ENCODE results near the gene FOXF1.
A peak's percentile ranks its signal among the peaks of the same experiment; 100 is the strongest.

FOXF1 gene

GRCh38 chr16:86549893-86550190, 39.5 kb downstream of the FOXF1 start:
- Histone ChIP-seq H3K9me3 (ENCODE audit: control extremely low read depth in 1 of 5, control insufficient read depth in 4 of 5, insufficient read depth in 2 of 5, low read depth in 1 of 5, low read length in 4 of 5) (no peaks in the 10 kb centered on the region), H3K4me1 (ENCODE audit: control extremely low read depth in 1 of 4, control insufficient read depth in 4 of 4, insufficient read depth in 4 of 4, low read length in 3 of 4) (peaks cover 3 to 9% (median 7%) of the 10 kb centered on the region in 4 experiments), H3K27me3 (replicated peaks in 2 of 5; ENCODE audit: control insufficient read depth in 4 of 5, insufficient read depth in 5 of 5, low read length in 4 of 5) (no peaks in the 10 kb centered on the region), H3K27ac (ENCODE audit: insufficient read depth in 1 of 2, low read depth in 1 of 2, low read length in 2 of 2, poor library complexity in 1 of 2, severe bottlenecking in 2 of 2) (no peak overlapping the region), H3K36me3 (ENCODE audit: control insufficient read depth in 4 of 4, insufficient read depth in 4 of 4, low read length in 3 of 4) (peaks cover 7 to 53% (median 36%) of the 10 kb centered on the region in 4 experiments), H3K4me3 (ENCODE audit: control insufficient read depth in 1 of 7, extremely low read depth in 1 of 7, insufficient read depth in 4 of 7, low read depth in 2 of 7, low read length in 6 of 7) (no peak overlapping the region)
- CTCF ChIA-PET, result interaction anchor here (1.1 kb wide), 1 partner anchor 514 kb away, joined by 5 read pairs; no protein-coding TSS in a partner anchor
- DNase-seq, result no peak
- POLR2A ChIA-PET, result no interaction called here
- WGBS (ENCODE audit: insufficient coverage), result 97% methylated on average over 7 of the region's 7 CpGs

DNA sequence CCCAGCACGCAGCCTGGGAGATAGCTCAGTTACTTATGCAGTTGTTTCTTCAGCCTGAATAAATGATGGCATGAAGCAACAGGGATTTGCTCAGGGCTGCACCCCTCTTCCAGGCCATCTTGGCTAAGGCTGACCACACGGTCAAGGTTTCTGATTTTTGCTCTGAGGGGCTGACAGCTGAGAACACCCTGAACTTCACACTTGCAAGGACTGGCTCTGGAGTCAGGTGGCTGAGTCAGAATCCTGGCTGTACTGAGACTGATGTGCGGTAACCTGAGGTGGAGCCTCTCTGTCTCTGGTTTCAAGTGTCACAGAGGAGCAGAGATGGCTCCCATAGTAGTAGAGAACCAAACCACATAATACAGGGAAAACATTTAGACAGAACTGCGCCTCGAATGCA, 40.0 kb downstream of the FOXF1 start:
- no peak overlapping the region for H3K4me3 ChIP-seq (ENCODE audit: control insufficient read depth in 1 of 7, extremely low read depth in 1 of 7, insufficient read depth in 4 of 7, low read depth in 2 of 7, low read length in 6 of 7)
- POLR2A ChIA-PET, result no interaction called here
- CTCF ChIA-PET, result interaction anchor here (1.1 kb wide), 1 partner anchor 513 kb away, joined by 5 read pairs; no protein-coding TSS in a partner anchor
- peaks cover 7 to 49% (median 35%) of the 10 kb centered on the region in 4 experiments for H3K36me3 ChIP-seq (ENCODE audit: control insufficient read depth in 4 of 4, insufficient read depth in 4 of 4, low read length in 3 of 4)
- H3K27me3 ChIP-seq (replicated peaks in 2 of 5; ENCODE audit: control insufficient read depth in 4 of 5, insufficient read depth in 5 of 5, low read length in 4 of 5), result no peaks in the 10 kb centered on the region
- H3K4me1 ChIP-seq (ENCODE audit: control extremely low read depth in 1 of 4, control insufficient read depth in 4 of 4, insufficient read depth in 4 of 4, low read length in 3 of 4), result peaks cover 3 to 11% (median 8%) of the 10 kb centered on the region in 4 experiments
- no peak for DNase-seq
- no peak overlapping the region for H3K27ac ChIP-seq (ENCODE audit: insufficient read depth in 1 of 2, low read depth in 1 of 2, low read length in 2 of 2, poor library complexity in 1 of 2, severe bottlenecking in 2 of 2)
- H3K9me3 ChIP-seq (ENCODE audit: control extremely low read depth in 1 of 5, control insufficient read depth in 4 of 5, insufficient read depth in 2 of 5, low read depth in 1 of 5, low read length in 4 of 5), result no peaks in the 10 kb centered on the region
- WGBS (ENCODE audit: insufficient coverage), result 86% methylated on average over 5 of the region's 5 CpGs

DNA sequence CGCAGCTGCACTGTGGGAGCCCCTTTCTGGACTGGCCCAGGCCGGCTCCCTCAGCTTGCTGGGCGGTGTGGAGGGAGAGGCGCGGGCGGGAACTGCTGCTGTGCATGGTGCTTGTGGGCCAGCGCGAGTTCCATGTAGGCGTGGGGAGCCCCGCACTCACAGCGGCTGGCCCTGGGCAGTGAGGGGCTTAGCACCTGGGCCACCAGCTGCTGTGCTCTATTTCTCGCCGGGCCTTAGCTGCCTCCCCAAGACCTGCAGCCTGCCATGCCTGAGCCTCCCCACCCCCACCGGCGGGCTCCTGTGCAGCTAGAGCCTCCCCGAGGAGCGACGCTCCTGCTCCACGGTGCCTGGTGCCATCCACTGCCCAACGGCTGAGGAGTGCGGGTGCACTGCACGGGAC, 43.0 kb downstream of the FOXF1 start:
- DNase-seq, result no peak
- WGBS (ENCODE audit: insufficient coverage), result 98% methylated on average over 8 of the region's 22 CpGs
- Histone ChIP-seq H3K27me3 (replicated peaks in 2 of 5; ENCODE audit: control insufficient read depth in 4 of 5, insufficient read depth in 5 of 5, low read length in 4 of 5) (peaks cover 0 to 14% (median 7%) of the 10 kb centered on the region in 5 experiments), H3K4me1 (ENCODE audit: control extremely low read depth in 1 of 4, control insufficient read depth in 4 of 4, insufficient read depth in 4 of 4, low read length in 3 of 4) (peaks cover 3 to 16% (median 13%) of the 10 kb centered on the region in 4 experiments), H3K27ac (ENCODE audit: insufficient read depth in 1 of 2, low read depth in 1 of 2, low read length in 2 of 2, poor library complexity in 1 of 2, severe bottlenecking in 2 of 2) (no peak overlapping the region), H3K9me3 (ENCODE audit: control extremely low read depth in 1 of 5, control insufficient read depth in 4 of 5, insufficient read depth in 2 of 5, low read depth in 1 of 5, low read length in 4 of 5) (no peaks in the 10 kb centered on the region), H3K36me3 (ENCODE audit: control insufficient read depth in 4 of 4, insufficient read depth in 4 of 4, low read length in 3 of 4) (peaks cover 0 to 22% (median 18%) of the 10 kb centered on the region in 4 experiments), H3K4me3 (ENCODE audit: control insufficient read depth in 1 of 7, extremely low read depth in 1 of 7, insufficient read depth in 4 of 7, low read depth in 2 of 7, low read length in 6 of 7) (no peak overlapping the region)
- POLR2A ChIA-PET, result no interaction called here
- CTCF ChIA-PET, result interaction anchor here (1.0 to 1.1 kb wide), 2 partner anchors 10 to 726 kb away, joined by 3 to 4 read pairs; no protein-coding TSS in a partner anchor

GRCh38 chr16:86554599-86554916, 44.2 kb downstream of the FOXF1 start:
- peak overlapping the region; percentile 88 to 95 for H3K27ac ChIP-seq (ENCODE audit: insufficient read depth in 1 of 2, low read depth in 1 of 2, low read length in 2 of 2, poor library complexity in 1 of 2, severe bottlenecking in 2 of 2)
- peak overlapping the region; percentile 85 to 99 (median 95) for H3K4me3 ChIP-seq (ENCODE audit: control insufficient read depth in 1 of 7, extremely low read depth in 1 of 7, insufficient read depth in 4 of 7, low read depth in 2 of 7, low read length in 6 of 7)
- WGBS (ENCODE audit: insufficient coverage), result 7% methylated on average over 10 of the region's 10 CpGs
- peaks cover 3 to 16% (median 13%) of the 10 kb centered on the region in 4 experiments for H3K4me1 ChIP-seq (ENCODE audit: control extremely low read depth in 1 of 4, control insufficient read depth in 4 of 4, insufficient read depth in 4 of 4, low read length in 3 of 4)
- no peak for DNase-seq
- CTCF ChIA-PET, result no interaction called here
- no peaks in the 10 kb centered on the region for H3K9me3 ChIP-seq (ENCODE audit: control extremely low read depth in 1 of 5, control insufficient read depth in 4 of 5, insufficient read depth in 2 of 5, low read depth in 1 of 5, low read length in 4 of 5)
- H3K27me3 ChIP-seq (replicated peaks in 2 of 5; ENCODE audit: control insufficient read depth in 4 of 5, insufficient read depth in 5 of 5, low read length in 4 of 5), result peaks cover 0 to 16% (median 9%) of the 10 kb centered on the region in 5 experiments
- peaks cover 0 to 21% (median 16%) of the 10 kb centered on the region in 4 experiments for H3K36me3 ChIP-seq (ENCODE audit: control insufficient read depth in 4 of 4, insufficient read depth in 4 of 4, low read length in 3 of 4)
- POLR2A ChIA-PET, result no interaction called here

DNA sequence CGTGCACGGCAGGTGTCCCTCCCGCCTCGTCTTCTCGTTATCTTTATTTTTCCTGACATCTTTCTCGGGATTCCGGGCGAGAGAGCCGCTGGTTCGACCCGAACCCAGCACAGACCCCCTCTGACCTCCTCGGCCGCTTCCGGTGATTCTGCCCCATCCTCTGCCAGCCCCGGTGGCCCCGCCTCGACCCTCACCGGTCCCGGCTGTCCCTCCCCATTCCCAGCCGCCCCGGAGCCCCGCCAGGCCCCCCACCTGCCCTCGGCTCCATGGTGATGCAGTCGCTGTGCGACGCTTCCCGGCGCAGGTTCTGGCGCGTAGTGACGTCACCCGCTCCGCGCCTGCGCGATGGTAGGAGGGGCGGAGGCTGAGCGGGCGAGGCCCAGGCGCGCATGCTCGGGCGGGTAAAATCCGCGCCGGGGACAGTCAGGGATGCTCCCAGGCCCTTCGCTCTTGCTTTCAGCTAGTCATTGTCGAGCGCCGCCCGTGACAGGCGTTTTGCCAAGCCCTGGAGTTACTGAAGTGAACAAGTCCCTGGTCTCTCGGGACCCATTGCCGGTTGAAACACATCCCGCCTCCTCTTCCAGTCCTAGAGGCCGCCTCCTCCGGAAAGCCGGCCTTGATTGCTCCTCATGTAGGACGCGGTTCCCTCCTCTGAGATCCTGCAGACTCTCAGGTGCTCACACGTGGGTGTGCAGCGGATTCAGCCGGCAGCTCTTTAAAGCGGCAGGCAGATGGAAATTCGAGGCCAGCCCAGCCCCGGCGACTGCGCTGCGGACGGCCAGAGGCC, 44.8 kb downstream of the FOXF1 start, which contains the start of gene MTHFSD:
Gene MTHFSD, minus strand, starts transcription at position 319 of the 787 bp plus-strand sequence. Its CDS starts 51 bp downstream, at position 268.
- peak; percentile 90 to 93 (median 91) for DNase-seq
- CTCF ChIA-PET, result no interaction called here
- peak within 1 kb of the TSS; percentile 85 to 99 (median 95) for H3K4me3 ChIP-seq (ENCODE audit: control insufficient read depth in 1 of 7, extremely low read depth in 1 of 7, insufficient read depth in 4 of 7, low read depth in 2 of 7, low read length in 6 of 7)
- H3K4me1 ChIP-seq (ENCODE audit: control extremely low read depth in 1 of 4, control insufficient read depth in 4 of 4, insufficient read depth in 4 of 4, low read length in 3 of 4), result peaks cover 3 to 16% (median 13%) of the 10 kb centered on the region in 4 experiments
- WGBS (ENCODE audit: insufficient coverage), result 6% methylated on average over 61 of the region's 70 CpGs
- POLR2A ChIA-PET, result interaction anchor here (0.7 kb wide), 1 partner anchor 510 kb away, joined by 3 read pairs; no protein-coding TSS in a partner anchor
- H3K9me3 ChIP-seq (ENCODE audit: control extremely low read depth in 1 of 5, control insufficient read depth in 4 of 5, insufficient read depth in 2 of 5, low read depth in 1 of 5, low read length in 4 of 5), result no peaks in the 10 kb centered on the region
- H3K36me3 ChIP-seq (ENCODE audit: control insufficient read depth in 4 of 4, insufficient read depth in 4 of 4, low read length in 3 of 4), result peaks cover 0 to 18% (median 13%) of the 10 kb centered on the region in 4 experiments
- peak within 1 kb of the TSS; percentile 88 to 95 for H3K27ac ChIP-seq (ENCODE audit: insufficient read depth in 1 of 2, low read depth in 1 of 2, low read length in 2 of 2, poor library complexity in 1 of 2, severe bottlenecking in 2 of 2)
- H3K27me3 ChIP-seq (replicated peaks in 2 of 5; ENCODE audit: control insufficient read depth in 4 of 5, insufficient read depth in 5 of 5, low read length in 4 of 5), result peaks cover 0 to 18% (median 9%) of the 10 kb centered on the region in 5 experiments

GRCh38 chr16:86555704-86556075, 45.4 kb downstream of the FOXF1 start:
- WGBS (ENCODE audit: insufficient coverage), result 55% methylated on average over 13 of the region's 17 CpGs
- ChIA-PET CTCF (no interaction called here), POLR2A (interaction anchor here (0.7 kb wide), 1 partner anchor 510 kb away, joined by 3 read pairs; no protein-coding TSS in a partner anchor)
- Histone ChIP-seq H3K9me3 (ENCODE audit: control extremely low read depth in 1 of 5, control insufficient read depth in 4 of 5, insufficient read depth in 2 of 5, low read depth in 1 of 5, low read length in 4 of 5) (no peaks in the 10 kb centered on the region), H3K36me3 (ENCODE audit: control insufficient read depth in 4 of 4, insufficient read depth in 4 of 4, low read length in 3 of 4) (peaks cover 0 to 13% (median 7%) of the 10 kb centered on the region in 4 experiments), H3K4me1 (ENCODE audit: control extremely low read depth in 1 of 4, control insufficient read depth in 4 of 4, insufficient read depth in 4 of 4, low read length in 3 of 4) (peaks cover 3 to 16% (median 13%) of the 10 kb centered on the region in 4 experiments), H3K4me3 (ENCODE audit: control insufficient read depth in 1 of 7, extremely low read depth in 1 of 7, insufficient read depth in 4 of 7, low read depth in 2 of 7, low read length in 6 of 7) (peak overlapping the region; percentile 85 to 99 (median 95)), H3K27ac (ENCODE audit: insufficient read depth in 1 of 2, low read depth in 1 of 2, low read length in 2 of 2, poor library complexity in 1 of 2, severe bottlenecking in 2 of 2) (peak overlapping the region in 1 of 2 experiments; percentile 95), H3K27me3 (replicated peaks in 2 of 5; ENCODE audit: control insufficient read depth in 4 of 5, insufficient read depth in 5 of 5, low read length in 4 of 5) (peaks cover 0 to 18% (median 9%) of the 10 kb centered on the region in 5 experiments)
- DNase-seq, result no peak

DNA sequence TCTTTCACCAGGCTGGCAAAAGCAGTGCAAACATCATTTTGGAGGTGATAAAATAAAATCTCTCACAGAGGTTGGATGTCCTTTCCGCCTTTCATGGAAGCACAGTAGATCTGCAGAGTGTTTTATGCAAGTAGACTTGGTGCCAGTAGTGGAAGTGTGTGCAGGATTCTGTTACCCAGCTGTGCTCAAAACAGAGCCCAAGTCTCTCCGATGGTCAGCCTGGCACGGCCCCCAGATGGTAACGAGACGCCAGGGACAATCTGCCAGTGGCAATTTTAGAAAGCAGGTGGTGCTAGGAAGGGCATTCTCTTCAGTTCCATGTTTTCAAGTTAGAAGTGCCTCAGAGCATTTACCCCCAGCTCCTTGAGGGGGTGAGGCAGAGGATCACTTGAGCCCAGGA, 46.2 kb downstream of the FOXF1 start:
- DNase-seq, result no peak
- no peaks in the 10 kb centered on the region for H3K9me3 ChIP-seq (ENCODE audit: control extremely low read depth in 1 of 5, control insufficient read depth in 4 of 5, insufficient read depth in 2 of 5, low read depth in 1 of 5, low read length in 4 of 5)
- H3K27me3 ChIP-seq (replicated peaks in 2 of 5; ENCODE audit: control insufficient read depth in 4 of 5, insufficient read depth in 5 of 5, low read length in 4 of 5), result peaks cover 0 to 21% (median 11%) of the 10 kb centered on the region in 5 experiments
- H3K4me1 ChIP-seq (ENCODE audit: control extremely low read depth in 1 of 4, control insufficient read depth in 4 of 4, insufficient read depth in 4 of 4, low read length in 3 of 4), result peaks cover 3 to 16% (median 13%) of the 10 kb centered on the region in 4 experiments
- 68% methylated on average over 5 of the region's 5 CpGs for WGBS (ENCODE audit: insufficient coverage)
- no peak overlapping the region for H3K4me3 ChIP-seq (ENCODE audit: control insufficient read depth in 1 of 7, extremely low read depth in 1 of 7, insufficient read depth in 4 of 7, low read depth in 2 of 7, low read length in 6 of 7)
- POLR2A ChIA-PET, result interaction anchor here (0.7 kb wide), 1 partner anchor 481 kb away, joined by 5 read pairs; no protein-coding TSS in a partner anchor
- CTCF ChIA-PET, result no interaction called here
- H3K27ac ChIP-seq (ENCODE audit: insufficient read depth in 1 of 2, low read depth in 1 of 2, low read length in 2 of 2, poor library complexity in 1 of 2, severe bottlenecking in 2 of 2), result no peak overlapping the region
- peaks cover 0 to 6% (median 3%) of the 10 kb centered on the region in 4 experiments for H3K36me3 ChIP-seq (ENCODE audit: control insufficient read depth in 4 of 4, insufficient read depth in 4 of 4, low read length in 3 of 4)
